GM12865 (cell line): Measurements from ENCODE around the gene SLC46A3.

ENCODE experiments used
- DNase-seq: peaks from one replicate; pipeline ENCODE4 v3.0.0; 2010; ENCODE audit warnings: low read depth
- H3K4me3 ChIP-seq: 2 replicates; pipeline ENCODE4 v1.5.1; 2011; ENCODE audit warnings: mild to moderate bottlenecking, low read depth, low read length, control low read depth
- TF ChIP-seq, protein P1 (sequence below): IDR thresholded peaks from 2 replicates; pipeline ENCODE4 v1.5.1; 2011; ENCODE audit warnings: low read length, control low read depth, low read depth, inconsistent platforms; ENCODE audit not compliant: insufficient read depth; ENCODE audit errors: missing control alignments

SLC46A3 gene

DNA sequence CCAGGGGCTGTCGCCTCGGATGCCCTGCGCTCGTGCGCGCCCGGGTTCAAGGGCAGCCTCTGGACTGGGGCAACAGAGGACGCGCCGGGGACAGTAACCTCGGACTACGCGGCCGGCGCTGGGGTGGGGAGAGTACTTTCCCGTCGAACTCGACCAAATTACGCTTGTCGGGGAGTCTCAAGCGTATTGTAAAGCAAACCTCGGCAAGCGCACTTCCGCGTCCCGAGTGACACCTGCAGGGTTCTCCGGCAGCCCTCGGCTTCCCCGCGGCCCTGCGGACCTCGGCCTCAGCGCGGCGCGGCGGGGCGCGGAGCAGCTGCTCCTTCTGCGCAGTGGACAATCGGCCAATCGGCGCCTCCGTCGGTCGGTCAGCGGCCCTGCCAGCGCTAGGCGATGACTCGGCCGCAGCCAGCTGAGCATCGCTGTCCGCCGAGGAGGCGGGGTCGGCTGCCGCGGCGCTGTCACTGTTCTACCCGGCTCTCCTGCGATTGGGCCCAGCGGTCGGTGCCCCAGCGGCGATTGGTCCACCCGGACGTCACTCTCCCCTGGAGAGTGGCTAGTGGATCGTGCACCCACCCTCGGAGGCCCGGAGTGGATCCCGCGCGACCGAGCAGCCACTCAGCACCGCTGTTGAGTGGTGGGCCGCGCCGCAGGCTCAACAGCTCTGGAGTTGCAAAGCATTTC, at the start of gene SLC46A3:
Gene SLC46A3 (minus strand): TSS at position 428 of the 684 bp plus-strand sequence. CDS start 972 bp downstream, outside the sequence.
- H3K4me3 ChIP-seq = peak within 1 kb of the TSS; percentile 81
- TF ChIP-seq, protein P1, sequence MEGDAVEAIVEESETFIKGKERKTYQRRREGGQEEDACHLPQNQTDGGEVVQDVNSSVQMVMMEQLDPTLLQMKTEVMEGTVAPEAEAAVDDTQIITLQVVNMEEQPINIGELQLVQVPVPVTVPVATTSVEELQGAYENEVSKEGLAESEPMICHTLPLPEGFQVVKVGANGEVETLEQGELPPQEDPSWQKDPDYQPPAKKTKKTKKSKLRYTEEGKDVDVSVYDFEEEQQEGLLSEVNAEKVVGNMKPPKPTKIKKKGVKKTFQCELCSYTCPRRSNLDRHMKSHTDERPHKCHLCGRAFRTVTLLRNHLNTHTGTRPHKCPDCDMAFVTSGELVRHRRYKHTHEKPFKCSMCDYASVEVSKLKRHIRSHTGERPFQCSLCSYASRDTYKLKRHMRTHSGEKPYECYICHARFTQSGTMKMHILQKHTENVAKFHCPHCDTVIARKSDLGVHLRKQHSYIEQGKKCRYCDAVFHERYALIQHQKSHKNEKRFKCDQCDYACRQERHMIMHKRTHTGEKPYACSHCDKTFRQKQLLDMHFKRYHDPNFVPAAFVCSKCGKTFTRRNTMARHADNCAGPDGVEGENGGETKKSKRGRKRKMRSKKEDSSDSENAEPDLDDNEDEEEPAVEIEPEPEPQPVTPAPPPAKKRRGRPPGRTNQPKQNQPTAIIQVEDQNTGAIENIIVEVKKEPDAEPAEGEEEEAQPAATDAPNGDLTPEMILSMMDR = peak; percentile 17
- peak; percentile 98 for DNase-seq

- no peak overlapping the region for H3K4me3 ChIP-seq
- TF ChIP-seq, protein P1 = no peak
- no peak for DNase-seq
These were observed 45.1 kb upstream of the SLC46A3 start for GRCh38 chr13:28763887-28764286.

GRCh38 chr13:28761586-28761985, 42.8 kb upstream of the SLC46A3 start:
- TF ChIP-seq, protein P1 = no peak
- DNase-seq = peak; percentile 3
- no peak overlapping the region for H3K4me3 ChIP-seq

DNA sequence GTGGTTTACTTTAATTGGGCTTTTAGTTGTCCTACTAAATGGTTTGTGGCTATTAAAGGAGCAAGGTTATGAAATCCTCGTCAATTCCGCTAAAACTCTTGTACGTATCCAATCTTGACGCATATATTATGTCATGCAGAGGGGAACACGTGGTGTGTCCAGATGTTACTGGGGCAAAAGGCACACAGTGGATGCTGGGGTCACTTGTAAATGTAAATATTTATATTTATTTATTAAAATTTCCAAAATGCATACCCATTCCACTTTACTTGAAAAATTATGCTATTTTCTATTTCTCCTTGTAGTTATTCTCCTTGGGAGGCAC, 36.7 kb upstream of the SLC46A3 start:
- no peak overlapping the region for H3K4me3 ChIP-seq
- TF ChIP-seq, protein P1 = no peak
- no peak for DNase-seq

DNA sequence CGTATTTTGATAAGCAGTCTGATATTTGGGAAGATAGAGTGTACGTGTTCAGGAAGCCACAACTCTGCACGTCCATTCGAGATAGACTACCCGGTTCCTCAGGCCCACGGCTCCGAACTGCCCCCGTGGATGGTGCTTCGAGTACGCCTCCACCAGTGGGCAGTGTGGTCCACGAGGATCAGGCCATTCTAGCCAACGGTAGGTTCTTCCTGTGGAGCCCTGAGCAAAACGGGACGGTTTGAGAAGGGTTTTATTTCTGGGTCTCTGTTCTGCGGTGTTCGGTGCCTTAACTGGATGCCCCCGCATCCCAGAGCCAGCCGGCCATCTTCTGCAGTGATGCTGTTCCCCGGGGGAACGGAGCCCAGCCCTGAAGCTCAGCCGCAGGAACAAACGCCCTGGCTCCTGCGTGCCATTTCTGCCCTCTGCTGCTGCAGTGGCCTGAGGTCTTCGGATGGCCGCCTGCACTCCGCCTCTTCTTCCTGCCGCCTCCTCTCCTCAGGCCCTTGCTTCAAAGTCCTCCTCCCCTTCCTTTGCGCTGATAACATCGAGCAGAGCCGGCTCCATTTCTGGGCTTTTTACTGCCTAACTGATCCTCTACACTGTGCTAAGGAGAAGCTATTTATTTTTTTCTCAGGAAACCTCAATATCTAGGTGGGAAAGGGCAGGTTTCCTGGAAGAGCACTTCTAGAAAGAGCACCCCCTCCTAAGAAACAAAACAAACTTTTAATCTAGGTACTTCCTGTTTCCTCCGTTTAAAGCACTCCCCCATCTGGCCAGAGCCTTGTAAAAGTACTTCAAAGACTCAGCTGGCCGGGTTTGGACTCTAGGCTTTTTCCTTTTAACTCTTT, 36.2 kb upstream of the SLC46A3 start:
- no peak for DNase-seq
- no peak overlapping the region for H3K4me3 ChIP-seq
- TF ChIP-seq, protein P1 = no peak

DNA sequence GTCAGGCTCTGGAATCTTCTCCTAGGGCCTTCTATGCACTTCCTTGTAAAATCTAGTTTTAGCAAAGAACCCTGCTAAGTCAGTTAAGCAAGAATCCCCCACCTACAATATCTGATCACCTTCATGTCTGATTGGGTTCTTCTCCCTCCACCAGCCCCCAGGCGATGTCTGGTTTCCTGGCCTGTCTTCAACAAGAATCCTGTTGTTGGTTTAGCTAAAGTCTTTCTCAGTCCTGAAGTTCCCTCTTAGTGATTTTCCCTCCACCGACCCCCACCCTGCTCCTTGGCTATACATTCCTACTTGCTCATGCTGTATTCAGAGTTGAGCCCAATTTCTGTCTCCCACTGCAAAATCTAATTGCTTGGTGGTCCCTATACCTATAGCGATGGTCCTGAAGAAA, 35.2 kb upstream of the SLC46A3 start:
- no peak for DNase-seq
- TF ChIP-seq, protein P1 = no peak
- H3K4me3 ChIP-seq = no peak overlapping the region
